ENCODE measurements around the gene DEF6. TPM values are rescaled to one million over a fixed set of nuclear protein-coding genes. Genes with fewer than 3 reads are reported as not detected.

The DEF6 gene
- total RNA-seq, 1 donor from 2014 or later: 6.0 TPM

GRCh38 chr6:35352735-35353134 lies 55.1 kb downstream of the DEF6 start:
- DNase-seq (ENCODE audit: low read depth): no peak
- no peak for TF ChIP-seq CTCF (conservative IDR thresholded peaks at IDR 0.05; ENCODE audit: low read depth, low read length)
- H3K4me3 ChIP-seq (ENCODE audit: low read depth, low read length): no peak overlapping the region

- no peak for DNase-seq (ENCODE audit: low read depth)
- no peak for TF ChIP-seq CTCF (conservative IDR thresholded peaks at IDR 0.05; ENCODE audit: low read depth, low read length)
Observed at GRCh38 chr6:35354361-35355135, 56.9 kb downstream of the DEF6 start.

GRCh38 chr6:35356391-35356790 lies 58.8 kb downstream of the DEF6 start:
- TF ChIP-seq CTCF (conservative IDR thresholded peaks at IDR 0.05; ENCODE audit: low read depth, low read length): no peak
- DNase-seq (ENCODE audit: low read depth): no peak
- no peak overlapping the region for H3K4me3 ChIP-seq (ENCODE audit: low read depth, low read length)

More at GRCh38 chr6:35354361-35355135, 56.9 kb downstream of the DEF6 start:
- no peak overlapping the region for H3K4me3 ChIP-seq (ENCODE audit: low read depth, low read length)

GRCh38 chr6:35357677-35358076 lies 60.1 kb downstream of the DEF6 start:
- H3K4me3 ChIP-seq (ENCODE audit: low read depth, low read length): no peak overlapping the region
- no peak for DNase-seq (ENCODE audit: low read depth)
- TF ChIP-seq CTCF (conservative IDR thresholded peaks at IDR 0.05; ENCODE audit: low read depth, low read length): no peak

- H3K4me3 ChIP-seq (ENCODE audit: low read depth, low read length): no peak overlapping the region
- no peak for DNase-seq (ENCODE audit: low read depth)
- TF ChIP-seq CTCF (conservative IDR thresholded peaks at IDR 0.05; ENCODE audit: low read depth, low read length): no peak
Observed at GRCh38 chr6:35358086-35358485, 60.5 kb downstream of the DEF6 start.

GRCh38 chr6:35359346-35359743 lies 61.7 kb downstream of the DEF6 start:
- TF ChIP-seq CTCF (conservative IDR thresholded peaks at IDR 0.05; ENCODE audit: low read depth, low read length): no peak
- no peak overlapping the region for H3K4me3 ChIP-seq (ENCODE audit: low read depth, low read length)
- no peak for DNase-seq (ENCODE audit: low read depth)

All from epithelial cell of proximal tubule (primary cell).